Measurements from ENCODE around the gene MUC12. TPM values are rescaled to one million over a fixed set of nuclear protein-coding genes. Genes with fewer than 3 reads are reported as not detected.

The MUC12 gene
- total and polyA plus RNA-seq, 11 donors, result 0.02 to 0.23 (median 0.11) TPM; not detected in 7

DNA sequence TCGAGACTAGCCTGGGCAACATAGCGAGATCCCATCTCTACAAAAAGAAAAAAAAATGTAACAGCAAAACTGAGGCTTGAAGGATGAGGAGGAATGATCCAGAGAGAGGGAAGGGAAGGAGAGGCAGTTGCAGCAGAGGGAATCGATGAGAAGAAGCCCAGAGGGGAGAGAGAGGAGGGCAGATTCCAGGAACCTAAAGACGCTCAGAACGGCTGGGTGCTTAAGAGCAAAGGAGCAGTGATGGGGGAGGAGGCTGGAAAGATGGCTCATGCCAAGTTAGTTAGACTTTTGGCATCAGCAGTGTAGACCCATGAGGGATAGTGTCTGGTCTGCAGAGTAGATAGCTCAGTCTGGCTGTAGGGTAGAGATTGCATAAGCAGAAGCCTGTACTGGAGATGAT is 40.3 kb downstream of the MUC12 start:
- TF ChIP-seq, protein P1, sequence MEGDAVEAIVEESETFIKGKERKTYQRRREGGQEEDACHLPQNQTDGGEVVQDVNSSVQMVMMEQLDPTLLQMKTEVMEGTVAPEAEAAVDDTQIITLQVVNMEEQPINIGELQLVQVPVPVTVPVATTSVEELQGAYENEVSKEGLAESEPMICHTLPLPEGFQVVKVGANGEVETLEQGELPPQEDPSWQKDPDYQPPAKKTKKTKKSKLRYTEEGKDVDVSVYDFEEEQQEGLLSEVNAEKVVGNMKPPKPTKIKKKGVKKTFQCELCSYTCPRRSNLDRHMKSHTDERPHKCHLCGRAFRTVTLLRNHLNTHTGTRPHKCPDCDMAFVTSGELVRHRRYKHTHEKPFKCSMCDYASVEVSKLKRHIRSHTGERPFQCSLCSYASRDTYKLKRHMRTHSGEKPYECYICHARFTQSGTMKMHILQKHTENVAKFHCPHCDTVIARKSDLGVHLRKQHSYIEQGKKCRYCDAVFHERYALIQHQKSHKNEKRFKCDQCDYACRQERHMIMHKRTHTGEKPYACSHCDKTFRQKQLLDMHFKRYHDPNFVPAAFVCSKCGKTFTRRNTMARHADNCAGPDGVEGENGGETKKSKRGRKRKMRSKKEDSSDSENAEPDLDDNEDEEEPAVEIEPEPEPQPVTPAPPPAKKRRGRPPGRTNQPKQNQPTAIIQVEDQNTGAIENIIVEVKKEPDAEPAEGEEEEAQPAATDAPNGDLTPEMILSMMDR (IDR thresholded peaks at IDR 0.05), result no peak
- 76 to 80% (median 78%) methylated on average over 5 of the region's 5 CpGs for WGBS, 4 donors
- H3K9me3 ChIP-seq, result no peaks in the 10 kb centered on the region
- DNase-seq, result no peak
- intact Hi-C loops (cut with DNase I), result loop anchor here in 1 of 10 donors (10.0 kb wide), 1 partner anchor 45 kb away; the partner anchor contains the start of gene MUC12
- no peak overlapping the region for H3K27ac ChIP-seq
- no peak overlapping the region for H3K4me3 ChIP-seq
- peaks cover 0 to 12% (median 0%) of the 10 kb centered on the region in 9 donors for H3K27me3 ChIP-seq
- H3K4me1 ChIP-seq, result no peaks in the 10 kb centered on the region
- ATAC-seq, result no peak
- no peaks in the 10 kb centered on the region for H3K36me3 ChIP-seq

DNA sequence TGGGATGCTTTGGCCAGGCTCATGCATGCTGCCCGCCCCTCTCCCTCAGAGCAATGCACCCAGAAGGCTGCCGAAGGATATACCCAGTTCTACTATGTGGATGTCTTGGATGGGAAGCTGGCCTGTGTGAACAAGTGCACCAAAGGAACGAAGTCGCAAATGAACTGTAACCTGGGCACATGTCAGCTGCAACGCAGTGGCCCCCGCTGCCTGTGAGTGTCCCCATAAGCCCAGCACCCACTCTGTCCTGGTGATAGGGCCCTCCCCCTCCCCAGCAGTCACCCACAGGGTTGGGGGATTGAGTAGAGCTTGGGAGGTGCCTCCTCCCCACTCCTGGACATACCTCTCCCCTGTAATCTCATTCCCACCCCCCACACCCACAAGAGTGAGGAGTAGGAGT is 43.6 kb downstream of the MUC12 start:
- WGBS, 4 donors, result 84 to 93% (median 90%) methylated on average over 6 of the region's 6 CpGs
- H3K4me3 ChIP-seq, result no peak overlapping the region
- peaks cover 0 to 14% (median 2%) of the 10 kb centered on the region in 12 donors for H3K4me1 ChIP-seq
- H3K27me3 ChIP-seq, result peaks cover 0 to 17% (median 2%) of the 10 kb centered on the region in 9 donors
- intact Hi-C loops (cut with DNase I), result loop anchor here in 1 of 10 donors (10.0 kb wide), 1 partner anchor 48 kb away; the partner anchor contains the start of gene MUC12
- TF ChIP-seq, protein P1 (IDR thresholded peaks at IDR 0.05), result no peak
- TF ChIP-seq POLR2A (IDR thresholded peaks at IDR 0.05), result no peak
- H3K36me3 ChIP-seq, result no peaks in the 10 kb centered on the region
- no peak overlapping the region for H3K27ac ChIP-seq
- DNase-seq, result no peak
- no peaks in the 10 kb centered on the region for H3K9me3 ChIP-seq
- ATAC-seq, result no peak

DNA sequence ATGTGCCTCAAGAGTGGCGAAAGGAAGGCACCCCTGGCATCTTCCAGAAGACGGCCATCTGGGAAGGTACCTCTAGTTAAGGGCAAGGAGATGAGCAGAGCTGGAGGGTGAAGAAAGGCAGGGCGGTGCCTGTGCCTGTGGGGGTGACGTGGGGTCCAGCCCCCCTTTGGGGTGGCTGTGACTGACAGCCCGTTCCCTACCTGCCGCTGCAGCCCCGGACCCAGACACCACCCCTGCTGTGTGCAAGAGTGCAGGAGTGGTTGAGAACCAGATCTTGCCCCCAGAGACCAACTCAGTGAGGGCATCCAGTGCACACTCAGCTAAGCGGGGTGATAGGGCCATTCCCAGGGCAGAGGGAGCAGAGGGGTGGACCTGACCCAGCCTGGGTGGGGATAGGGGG is 46.3 kb downstream of the MUC12 start:
- 63 to 85% (median 74%) methylated on average over 6 to 8 of the region's 8 CpGs for WGBS, 4 donors
- intact Hi-C loops (cut with DNase I), result loop anchor here in 1 of 10 donors (10.0 kb wide), 1 partner anchor 51 kb away; the partner anchor contains the start of gene MUC12
- Histone ChIP-seq H3K27ac (no peak overlapping the region), H3K4me3 (no peak overlapping the region), H3K27me3 (peaks cover 0 to 17% (median 5%) of the 10 kb centered on the region in 9 donors), H3K4me1 (peaks cover 0 to 14% (median 2%) of the 10 kb centered on the region in 12 donors), H3K9me3 (no peaks in the 10 kb centered on the region), H3K36me3 (no peaks in the 10 kb centered on the region)
- DNase-seq (no peak), ATAC-seq (no peak)
- TF ChIP-seq, protein P1 (IDR thresholded peaks at IDR 0.05), result no peak
- no peak for TF ChIP-seq POLR2A (IDR thresholded peaks at IDR 0.05)

DNA sequence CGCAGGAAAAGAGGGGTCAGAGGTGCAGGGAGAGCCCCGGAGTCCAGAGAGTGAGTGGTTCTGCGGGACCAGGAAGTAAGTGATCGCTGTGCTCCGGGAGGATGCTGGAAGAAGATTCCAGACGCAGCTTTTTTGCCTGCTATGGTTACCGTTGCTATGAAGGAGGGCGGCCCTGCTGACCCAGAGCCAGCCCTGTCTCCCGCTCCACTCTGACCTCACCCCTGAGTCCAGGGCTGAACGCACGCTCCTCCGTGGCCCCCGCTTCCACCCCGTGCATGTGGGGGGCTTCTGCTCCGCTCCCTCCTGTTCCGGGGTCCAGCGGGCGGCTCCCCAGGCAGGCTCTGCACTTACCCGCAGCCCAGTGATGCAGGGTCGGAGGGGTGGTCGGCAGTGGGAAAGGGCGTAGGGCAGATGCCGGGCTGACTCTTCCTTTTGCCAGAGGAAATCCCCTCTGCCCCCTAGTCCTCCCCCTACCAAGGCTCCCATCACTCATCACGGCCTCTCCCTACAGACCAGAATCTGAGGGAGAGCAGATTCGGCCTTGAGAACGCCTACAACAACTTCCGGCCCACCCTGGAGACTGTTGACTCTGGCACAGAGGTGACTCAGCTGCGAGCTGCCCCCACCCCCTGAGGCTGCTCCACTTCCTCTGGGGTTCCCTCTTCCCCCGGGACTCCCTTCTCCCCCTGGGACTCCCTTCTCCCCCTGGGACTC is 47.9 kb downstream of the MUC12 start:
- no peak for TF ChIP-seq POLR2A (IDR thresholded peaks at IDR 0.05)
- TF ChIP-seq, protein P1 (IDR thresholded peaks at IDR 0.05), result no peak

More for the DNA sequence above, 47.9 kb downstream of the MUC12 start:
- Histone ChIP-seq H3K27ac (peak overlapping the region in 11 of 12 donors; percentile 43 to 87 (median 71)), H3K9me3 (no peaks in the 10 kb centered on the region), H3K4me3 (peak overlapping the region; percentile 5 to 62 (median 48)), H3K27me3 (peaks cover 0 to 17% (median 5%) of the 10 kb centered on the region in 9 donors), H3K36me3 (no peaks in the 10 kb centered on the region), H3K4me1 (peaks cover 0 to 14% (median 2%) of the 10 kb centered on the region in 12 donors)
- ATAC-seq, result peak; percentile 66 to 94 (median 90)
- intact Hi-C loops (cut with DNase I), result loop anchor here in 1 of 10 donors (10.0 kb wide), 1 partner anchor 52 kb away; the partner anchor contains the start of gene MUC12
- peak; percentile 71 to 86 (median 79) for DNase-seq
- WGBS, 4 donors, result 1 to 2% (median 2%) methylated on average over 10 to 29 of the region's 29 CpGs

All from heart left ventricle (tissue), 16 donors.